Parathyroid adenoma (tissue), 2 donors: ENCODE measurements around the gene CTBP2.

Experiments
- H2AFZ ChIP-seq: fragments of 300-600 bp; sonication (generic); one replicate; pipeline ENCODE4 v1.7.0; 2017; ENCODE audit warnings: antibody characterized with exemption, mild to moderate bottlenecking
- H3K27ac ChIP-seq: fragments of 300-600 bp; sonication (generic); one replicate; pipeline ENCODE4 v1.7.0; 2017
- H3K27me3 ChIP-seq: fragments of 300-600 bp; sonication (generic); one replicate; pipeline ENCODE4 v1.7.0; 2017; ENCODE audit warnings: low read length; ENCODE audit not compliant: control insufficient read depth, insufficient read depth
- H3K36me3 ChIP-seq: fragments of 300-600 bp; sonication (generic); one replicate; pipeline ENCODE4 v1.7.0; 2017; ENCODE audit warnings: low read length; ENCODE audit not compliant: control insufficient read depth, insufficient read depth
- H3K4me1 ChIP-seq: fragments of 300-600 bp; sonication (generic); one replicate; pipeline ENCODE4 v1.7.0; 2017; ENCODE audit warnings: control low read depth
- H3K4me2 ChIP-seq: fragments of 300-600 bp; sonication (generic); one replicate; pipeline ENCODE4 v1.7.0; 2017; ENCODE audit warnings: low read length
- H3K4me3 ChIP-seq: fragments of 300-600 bp; sonication (generic); one replicate; pipeline ENCODE4 v1.7.0; 2017; ENCODE audit warnings: low read depth, low read length
- H3K79me2 ChIP-seq: fragments of 300-600 bp; sonication (generic); one replicate; pipeline ENCODE4 v1.7.0; 2017; ENCODE audit warnings: control low read depth
- H3K9ac ChIP-seq: fragments of 300-600 bp; sonication (generic); one replicate; pipeline ENCODE4 v1.7.0; 2017; ENCODE audit warnings: mild to moderate bottlenecking
- H3K9me3 ChIP-seq: fragments of 300-600 bp; sonication (generic); one replicate; pipeline ENCODE4 v1.7.0; 2017; ENCODE audit warnings: low read length; ENCODE audit not compliant: control insufficient read depth
- CTCF ChIP-seq: fragments of 300-600 bp; sonication (generic); IDR thresholded peaks from one replicate; pipeline ENCODE4 v1.7.0; 2017; ENCODE audit warnings: antibody characterized with exemption, mild to moderate bottlenecking
- donor health status: primary hyperparathyroidism.

CTBP2 gene

GRCh38 chr10:125048094-125048864 is 112.1 kb downstream of the CTBP2 start:
- Histone ChIP-seq H2AFZ (no peak overlapping the region), H3K36me3 (no peaks in the 10 kb centered on the region), H3K4me3 (no peak overlapping the region), H3K9me3 (no peaks in the 10 kb centered on the region), H3K9ac (no peak overlapping the region), H3K27ac (no peak overlapping the region), H3K4me1 (peaks cover 12% of the 10 kb centered on the region), H3K4me2 (no peak overlapping the region), H3K27me3 (no peaks in the 10 kb centered on the region), H3K79me2 (peaks cover 33% of the 10 kb centered on the region)
- peak; percentile 94 for TF ChIP-seq CTCF

- H3K79me2 ChIP-seq: peaks cover 46% of the 10 kb centered on the region
- H3K36me3 ChIP-seq: no peaks in the 10 kb centered on the region
- H3K27me3 ChIP-seq: no peaks in the 10 kb centered on the region
- H2AFZ ChIP-seq: no peak overlapping the region
- TF ChIP-seq CTCF: no peak
- H3K9ac ChIP-seq: no peak overlapping the region
- no peak overlapping the region for H3K4me3 ChIP-seq
- H3K27ac ChIP-seq: no peak overlapping the region
- no peak overlapping the region for H3K4me2 ChIP-seq
- H3K9me3 ChIP-seq: no peaks in the 10 kb centered on the region
- peaks cover 5% of the 10 kb centered on the region for H3K4me1 ChIP-seq
Measured at GRCh38 chr10:125043841-125044658, 116.3 kb downstream of the CTBP2 start.

- Histone ChIP-seq H2AFZ (no peak overlapping the region), H3K4me1 (no peaks in the 10 kb centered on the region), H3K9me3 (no peaks in the 10 kb centered on the region), H3K27me3 (no peaks in the 10 kb centered on the region), H3K4me3 (no peak overlapping the region), H3K4me2 (no peak overlapping the region), H3K27ac (no peak overlapping the region), H3K9ac (no peak overlapping the region), H3K36me3 (no peaks in the 10 kb centered on the region), H3K79me2 (peaks cover 55% of the 10 kb centered on the region)
- TF ChIP-seq CTCF: no peak
Measured at GRCh38 chr10:125041856-125042506, 118.4 kb downstream of the CTBP2 start.

GRCh38 chr10:125039354-125039769 is 121.0 kb downstream of the CTBP2 start:
- Histone ChIP-seq H3K27me3 (no peaks in the 10 kb centered on the region), H2AFZ (no peak overlapping the region), H3K79me2 (peaks cover 62% of the 10 kb centered on the region), H3K27ac (no peak overlapping the region), H3K4me1 (no peaks in the 10 kb centered on the region), H3K4me3 (no peak overlapping the region), H3K9me3 (no peaks in the 10 kb centered on the region), H3K36me3 (no peaks in the 10 kb centered on the region), H3K4me2 (no peak overlapping the region), H3K9ac (no peak overlapping the region)
- TF ChIP-seq CTCF: no peak
